OCI-LY1 (cell line): ENCODE results near the gene S1PR5.

Experiments used
- H2AFZ ChIP-seq: fragments of 200-600 bp; sonication (generic), shearing (Covaris generic); 2 replicates; pipeline ENCODE4 v1.6.0; 2014; ENCODE audit warnings: antibody characterized with exemption, mild to moderate bottlenecking, low read length
- H3F3A ChIP-seq: fragments of 200-600 bp; sonication (generic), shearing (Covaris generic); 2 replicates; pipeline ENCODE4 v1.6.0; 2014; ENCODE audit warnings: mild to moderate bottlenecking, antibody characterized with exemption, low read length, moderate library complexity; ENCODE audit not compliant: insufficient read depth
- H3K27ac ChIP-seq: fragments of 200-600 bp; sonication (generic); 2 replicates; pipeline ENCODE4 v1.5.1; 2014; ENCODE audit warnings: low read length, mixed run types, mild to moderate bottlenecking, low read depth; ENCODE audit not compliant: poor library complexity, severe bottlenecking
- H3K27me3 ChIP-seq: fragments of 200-600 bp; sonication (generic); 2 replicates; pipeline ENCODE4 v1.6.0; 2014; ENCODE audit warnings: antibody characterized with exemption, mild to moderate bottlenecking, low read length, moderate library complexity; ENCODE audit not compliant: insufficient read depth
- H3K36me3 ChIP-seq: fragments of 200-600 bp; sonication (generic); 2 replicates; pipeline ENCODE4 v1.6.1; 2014; ENCODE audit warnings: mild to moderate bottlenecking, antibody characterized with exemption, low read length, moderate library complexity, mixed read lengths; ENCODE audit not compliant: insufficient read depth
- H3K4me1 ChIP-seq: fragments of 200-600 bp; sonication (generic); 2 replicates; pipeline ENCODE4 v1.5.1; 2014; ENCODE audit warnings: mild to moderate bottlenecking, low read length, moderate library complexity; ENCODE audit not compliant: insufficient read depth, severe bottlenecking
- H3K4me2 ChIP-seq: fragments of 200-600 bp; sonication (generic), shearing (Covaris generic); 2 replicates; pipeline ENCODE4 v1.6.1; 2014; ENCODE audit warnings: low read length
- H3K4me3 ChIP-seq: fragments of 200-600 bp; sonication (generic); 2 replicates; pipeline ENCODE4 v1.5.1; 2014; ENCODE audit warnings: low read length, low read depth, mild to moderate bottlenecking, mixed read lengths; ENCODE audit not compliant: poor library complexity, severe bottlenecking
- H3K79me2 ChIP-seq: fragments of 200-600 bp; shearing (Covaris generic); 2 replicates; pipeline ENCODE4 v1.6.1; 2016; ENCODE audit warnings: mixed run types, low read length, mixed read lengths; ENCODE audit not compliant: insufficient read depth
- H3K9ac ChIP-seq: fragments of 200-600 bp; sonication (generic), shearing (Covaris generic); 2 replicates; pipeline ENCODE4 v1.6.1; 2014; ENCODE audit warnings: mild to moderate bottlenecking, low read length, mixed read lengths
- H3K9me2 ChIP-seq: fragments of 200-600 bp; sonication (generic), shearing (Covaris generic); 2 replicates; pipeline ENCODE4 v1.6.1; 2014; ENCODE audit warnings: low read depth, mild to moderate bottlenecking, low read length, mixed read lengths
- H3K9me3 ChIP-seq: fragments of 200-600 bp; shearing (Covaris generic); 2 replicates; pipeline ENCODE4 v1.6.1; 2014; ENCODE audit warnings: low read length, mixed read lengths
- H4K20me1 ChIP-seq: fragments of 200-600 bp; sonication (generic), shearing (Covaris generic); 2 replicates; pipeline ENCODE4 v1.6.0; 2016; ENCODE audit warnings: mild to moderate bottlenecking, low read length; ENCODE audit not compliant: insufficient read depth
- EZH2 ChIP-seq: fragments of 200-600 bp; sonication (generic), shearing (Covaris generic); IDR thresholded peaks from 2 replicates; pipeline ENCODE4 v1.8.0; 2017; ENCODE audit warnings: borderline replicate concordance, mixed run types, mild to moderate bottlenecking, antibody characterized with exemption, low read length, moderate library complexity, mixed read lengths
- TF ChIP-seq, protein P1 (sequence below): fragments of 200-600 bp; sonication (generic), shearing (Covaris generic); IDR thresholded peaks from 2 replicates; pipeline ENCODE4 v1.5.1; 2017; ENCODE audit warnings: mild to moderate bottlenecking, antibody characterized with exemption, low read length, moderate library complexity, mixed read lengths

S1PR5 gene

DNA sequence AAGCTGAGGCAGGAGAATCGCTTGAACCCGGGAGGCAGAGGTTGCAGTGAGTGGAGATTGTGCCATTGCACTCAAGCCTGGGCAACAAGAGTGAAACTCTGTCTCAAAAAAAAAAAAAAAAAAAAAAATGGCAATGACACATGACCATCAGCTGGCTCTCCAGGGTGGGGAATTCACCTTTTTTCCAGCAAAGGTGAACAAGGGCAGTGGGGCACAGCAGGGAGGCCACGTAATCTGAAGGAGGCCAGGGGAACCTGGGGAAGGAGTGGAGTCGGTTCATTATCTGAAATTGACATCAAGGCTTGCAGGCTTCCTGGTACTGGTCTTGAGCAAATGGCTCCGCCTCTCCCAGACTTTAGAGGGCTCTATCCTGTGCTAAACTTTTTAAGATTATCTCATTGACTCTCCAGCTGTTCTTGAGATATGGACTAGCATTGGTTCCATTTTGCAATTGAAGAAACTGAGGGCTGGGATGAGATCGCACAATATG, 42.2 kb downstream of the S1PR5 start:
- no peak overlapping the region for H3K4me3 ChIP-seq
- no peaks in the 10 kb centered on the region for H4K20me1 ChIP-seq
- H3K9me2 ChIP-seq, result no peaks in the 10 kb centered on the region
- no peak overlapping the region for H3K27ac ChIP-seq
- no peaks in the 10 kb centered on the region for H3K79me2 ChIP-seq
- no peak for TF ChIP-seq EZH2
- TF ChIP-seq, protein P1, sequence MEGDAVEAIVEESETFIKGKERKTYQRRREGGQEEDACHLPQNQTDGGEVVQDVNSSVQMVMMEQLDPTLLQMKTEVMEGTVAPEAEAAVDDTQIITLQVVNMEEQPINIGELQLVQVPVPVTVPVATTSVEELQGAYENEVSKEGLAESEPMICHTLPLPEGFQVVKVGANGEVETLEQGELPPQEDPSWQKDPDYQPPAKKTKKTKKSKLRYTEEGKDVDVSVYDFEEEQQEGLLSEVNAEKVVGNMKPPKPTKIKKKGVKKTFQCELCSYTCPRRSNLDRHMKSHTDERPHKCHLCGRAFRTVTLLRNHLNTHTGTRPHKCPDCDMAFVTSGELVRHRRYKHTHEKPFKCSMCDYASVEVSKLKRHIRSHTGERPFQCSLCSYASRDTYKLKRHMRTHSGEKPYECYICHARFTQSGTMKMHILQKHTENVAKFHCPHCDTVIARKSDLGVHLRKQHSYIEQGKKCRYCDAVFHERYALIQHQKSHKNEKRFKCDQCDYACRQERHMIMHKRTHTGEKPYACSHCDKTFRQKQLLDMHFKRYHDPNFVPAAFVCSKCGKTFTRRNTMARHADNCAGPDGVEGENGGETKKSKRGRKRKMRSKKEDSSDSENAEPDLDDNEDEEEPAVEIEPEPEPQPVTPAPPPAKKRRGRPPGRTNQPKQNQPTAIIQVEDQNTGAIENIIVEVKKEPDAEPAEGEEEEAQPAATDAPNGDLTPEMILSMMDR, result no peak
- no peak overlapping the region for H3K4me2 ChIP-seq
- H3K9ac ChIP-seq, result no peak overlapping the region
- H3K4me1 ChIP-seq, result no peaks in the 10 kb centered on the region
- no peaks in the 10 kb centered on the region for H3K36me3 ChIP-seq
- H2AFZ ChIP-seq, result no peak overlapping the region
- no peaks in the 10 kb centered on the region for H3K9me3 ChIP-seq
- H3K27me3 ChIP-seq, result no peaks in the 10 kb centered on the region
- H3F3A ChIP-seq, result no peaks in the 10 kb centered on the region

DNA sequence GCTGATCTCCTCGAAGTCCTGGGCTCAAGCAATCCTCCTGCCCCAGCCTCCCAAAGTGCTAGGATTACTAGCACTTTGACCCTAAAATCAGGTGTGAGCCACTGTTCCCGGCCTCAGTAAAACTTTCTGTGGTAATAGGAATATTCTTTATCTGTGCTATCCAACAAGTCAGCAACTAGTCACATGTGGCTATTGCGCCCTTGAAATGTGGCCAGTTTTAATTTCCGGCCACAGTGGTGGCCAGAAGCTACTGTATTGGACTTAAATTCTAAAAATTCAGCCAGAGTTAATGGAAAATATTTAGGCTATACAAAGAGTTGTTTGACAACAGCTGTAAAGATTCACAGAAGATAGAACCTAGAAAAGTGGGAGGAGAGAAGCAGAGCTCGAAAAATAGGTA, 44.1 kb downstream of the S1PR5 start:
- Histone ChIP-seq H3K9ac (no peak overlapping the region), H3K4me1 (no peaks in the 10 kb centered on the region), H3K9me2 (no peaks in the 10 kb centered on the region), H3F3A (no peaks in the 10 kb centered on the region), H3K36me3 (no peaks in the 10 kb centered on the region), H4K20me1 (no peaks in the 10 kb centered on the region), H3K4me2 (no peak overlapping the region), H3K9me3 (no peaks in the 10 kb centered on the region), H3K4me3 (no peak overlapping the region), H3K27me3 (no peaks in the 10 kb centered on the region; the same call in 1 of the 2 replicates), H3K79me2 (no peaks in the 10 kb centered on the region), H3K27ac (no peak overlapping the region), H2AFZ (no peak overlapping the region)
- no peak for TF ChIP-seq EZH2
- TF ChIP-seq, protein P1, result no peak

DNA sequence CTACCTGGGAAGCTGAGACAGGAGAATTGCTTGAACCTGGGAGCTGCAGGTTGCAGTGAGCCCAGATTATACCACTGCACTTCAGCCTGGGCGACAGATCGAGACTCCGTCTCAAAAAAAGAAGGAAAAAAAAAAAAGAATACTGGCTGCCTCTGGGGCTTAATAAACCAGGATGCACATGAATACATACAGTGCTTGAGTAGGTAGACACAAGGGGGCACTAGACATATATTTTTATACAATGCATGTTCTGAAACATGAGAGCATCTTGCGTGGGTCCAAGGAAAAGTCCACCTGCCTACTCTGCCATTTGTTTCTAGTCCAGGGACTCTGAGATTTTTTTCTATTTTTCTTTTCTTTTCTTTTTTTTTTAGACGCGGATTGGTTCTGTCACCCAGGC, 45.3 kb downstream of the S1PR5 start:
- Histone ChIP-seq H3K9me2 (no peaks in the 10 kb centered on the region), H3K79me2 (no peaks in the 10 kb centered on the region), H3K4me3 (no peak overlapping the region), H3K27ac (no peak overlapping the region), H3K36me3 (no peaks in the 10 kb centered on the region), H2AFZ (no peak overlapping the region), H3K27me3 (no peaks in the 10 kb centered on the region; the same call in 1 of the 2 replicates), H3K9me3 (no peaks in the 10 kb centered on the region), H3K9ac (no peak overlapping the region), H3K4me2 (no peak overlapping the region), H3F3A (no peaks in the 10 kb centered on the region), H4K20me1 (no peaks in the 10 kb centered on the region), H3K4me1 (no peaks in the 10 kb centered on the region)
- no peak for TF ChIP-seq EZH2
- TF ChIP-seq, protein P1, result peak; percentile 56; the same call in 1 of the 2 replicates
